ENCODE data around the gene FRG2B. TPM values are rescaled to one million over a fixed set of nuclear protein-coding genes. Genes with fewer than 3 reads are reported as not detected.
"Not testable (repeated sequence)": the region's sequence is repeated elsewhere in the genome, so short reads cannot be mapped to it uniquely, and the experiment has no call there.

FRG2B gene
- total RNA-seq, 1 experiment from 2014 or later: not detected

DNA sequence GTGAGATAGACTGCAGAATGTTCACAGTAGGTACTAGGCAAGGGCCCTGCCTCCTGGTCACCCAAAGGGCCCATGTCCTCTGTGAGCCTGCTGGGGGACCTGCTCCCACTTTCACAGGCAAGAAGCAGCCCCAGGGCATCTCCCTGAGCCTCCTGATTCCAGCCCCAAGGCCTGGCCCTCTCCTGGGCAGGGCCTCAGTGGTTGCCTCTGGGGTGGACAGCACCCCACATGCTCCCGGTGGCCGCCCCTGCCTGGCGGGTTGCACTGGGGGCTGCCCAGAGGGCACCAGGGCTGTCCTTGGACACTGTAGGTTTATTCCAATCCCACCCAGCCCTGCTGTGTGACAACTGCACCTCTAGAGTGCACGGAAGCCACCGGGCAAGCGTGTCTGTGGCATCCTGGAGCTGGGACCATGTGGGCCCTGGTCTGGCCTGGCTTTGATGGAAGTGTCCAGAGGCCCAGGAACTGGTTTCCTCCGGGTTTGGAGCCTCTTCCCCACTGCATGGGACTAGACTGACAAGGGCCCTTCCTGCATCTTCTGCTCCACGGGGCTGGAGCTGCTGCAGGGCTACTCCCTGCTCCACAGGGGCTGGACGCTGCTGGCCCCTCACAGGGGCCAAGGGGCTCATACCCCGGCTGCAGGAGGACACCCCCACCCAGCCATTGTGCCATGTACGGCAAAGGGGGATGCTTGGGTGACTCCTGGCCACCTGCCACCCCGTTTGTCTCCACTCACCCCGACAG lies 36.2 kb downstream of the FRG2B start:
- intact Hi-C loops (cut with micrococcal nuclease): no loop called here
- ChIA-PET POLR2A (no interaction called here), RAD21 (ENCODE audit: low non-redundant PET in 1 of 2, low total read pairs in 2 of 2, uncharacterized antibody in 2 of 2, unreplicated experiment in 2 of 2) (no interaction called here), CTCF (no interaction called here)
- Histone ChIP-seq H3K4me2 (ENCODE audit: low read length) (no peak overlapping the region), H3K9me2 (ENCODE audit: insufficient read depth) (no peaks in the 10 kb centered on the region), H3K4me3 (replicated peaks in 1 of 2; ENCODE audit: low read depth in 1 of 2, low read length in 2 of 2) (no peak overlapping the region), H3K79me2 (ENCODE audit: insufficient read depth, low read length) (no peaks in the 10 kb centered on the region), H2AFZ (ENCODE audit: low read depth, low read length, poor library complexity, severe bottlenecking) (no peak overlapping the region), H3K36me3 (ENCODE audit: control insufficient read depth in 1 of 2, insufficient read depth in 2 of 2, low read length in 2 of 2) (no peaks in the 10 kb centered on the region), H3K27ac (ENCODE audit: low read depth, low read length) (no peak overlapping the region), H4K20me1 (ENCODE audit: insufficient read depth) (no peaks in the 10 kb centered on the region), H3K9me3 (ENCODE audit: control insufficient read depth in 1 of 2, insufficient read depth in 1 of 2, low read depth in 1 of 2, low read length in 2 of 2) (no peaks in the 10 kb centered on the region), H3K9ac (ENCODE audit: low read length) (no peak overlapping the region), H3K27me3 (ENCODE audit: insufficient read depth, low read length) (no peaks in the 10 kb centered on the region), H3K4me1 (ENCODE audit: control insufficient read depth in 1 of 2, insufficient read depth in 2 of 2, low read length in 2 of 2) (no peaks in the 10 kb centered on the region)
- DNase-seq (ENCODE audit: low read depth, low spot score): no peak
- TF ChIP-seq TCF7L2 (IDR thresholded peaks at IDR 0.05; ENCODE audit: borderline replicate concordance, extremely low read depth, insufficient read depth, insufficient read length) (no peak), FOSL1 (IDR thresholded peaks at IDR 0.05; ENCODE audit: low read depth) (no peak), SRF (IDR thresholded peaks at IDR 0.05; ENCODE audit: low read depth) (no peak), YY1 (IDR thresholded peaks at IDR 0.05; ENCODE audit: extremely low read depth, insufficient replicate concordance, low read depth, low read length) (no peak), ELF1 (IDR thresholded peaks at IDR 0.05; ENCODE audit: borderline replicate concordance, low read depth) (no peak), EGR1 (IDR thresholded peaks at IDR 0.05; ENCODE audit: low read depth) (no peak), EZH2phosphoT487 (IDR thresholded peaks at IDR 0.05; ENCODE audit: borderline replicate concordance) (no peak), CBX3 (IDR thresholded peaks at IDR 0.05; ENCODE audit: low read depth) (no peak), RAD21 (IDR thresholded peaks at IDR 0.05; ENCODE audit: low read depth) (no peak), POLR2AphosphoS5 (IDR thresholded peaks at IDR 0.05; ENCODE audit: low read depth, low read length) (no peak), POLR2A (IDR thresholded peaks at IDR 0.05; ENCODE audit: borderline replicate concordance, extremely low read depth, insufficient read depth, insufficient read length) (no peak), SP1 (IDR thresholded peaks at IDR 0.05; ENCODE audit: low read depth) (no peak)
- TF ChIP-seq, protein P1, sequence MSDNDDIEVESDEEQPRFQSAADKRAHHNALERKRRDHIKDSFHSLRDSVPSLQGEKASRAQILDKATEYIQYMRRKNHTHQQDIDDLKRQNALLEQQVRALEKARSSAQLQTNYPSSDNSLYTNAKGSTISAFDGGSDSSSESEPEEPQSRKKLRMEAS (IDR thresholded peaks at IDR 0.05): no peak
- TF ChIP-seq, protein P2, sequence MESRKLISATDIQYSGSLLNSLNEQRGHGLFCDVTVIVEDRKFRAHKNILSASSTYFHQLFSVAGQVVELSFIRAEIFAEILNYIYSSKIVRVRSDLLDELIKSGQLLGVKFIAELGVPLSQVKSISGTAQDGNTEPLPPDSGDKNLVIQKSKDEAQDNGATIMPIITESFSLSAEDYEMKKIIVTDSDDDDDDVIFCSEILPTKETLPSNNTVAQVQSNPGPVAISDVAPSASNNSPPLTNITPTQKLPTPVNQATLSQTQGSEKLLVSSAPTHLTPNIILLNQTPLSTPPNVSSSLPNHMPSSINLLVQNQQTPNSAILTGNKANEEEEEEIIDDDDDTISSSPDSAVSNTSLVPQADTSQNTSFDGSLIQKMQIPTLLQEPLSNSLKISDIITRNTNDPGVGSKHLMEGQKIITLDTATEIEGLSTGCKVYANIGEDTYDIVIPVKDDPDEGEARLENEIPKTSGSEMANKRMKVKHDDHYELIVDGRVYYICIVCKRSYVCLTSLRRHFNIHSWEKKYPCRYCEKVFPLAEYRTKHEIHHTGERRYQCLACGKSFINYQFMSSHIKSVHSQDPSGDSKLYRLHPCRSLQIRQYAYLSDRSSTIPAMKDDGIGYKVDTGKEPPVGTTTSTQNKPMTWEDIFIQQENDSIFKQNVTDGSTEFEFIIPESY (IDR thresholded peaks at IDR 0.05; ENCODE audit: extremely low read depth, insufficient replicate concordance, low read length): no peak
- no peak for ATAC-seq
- no TSS peak for BruUV-seq (replicated peaks)

DNA sequence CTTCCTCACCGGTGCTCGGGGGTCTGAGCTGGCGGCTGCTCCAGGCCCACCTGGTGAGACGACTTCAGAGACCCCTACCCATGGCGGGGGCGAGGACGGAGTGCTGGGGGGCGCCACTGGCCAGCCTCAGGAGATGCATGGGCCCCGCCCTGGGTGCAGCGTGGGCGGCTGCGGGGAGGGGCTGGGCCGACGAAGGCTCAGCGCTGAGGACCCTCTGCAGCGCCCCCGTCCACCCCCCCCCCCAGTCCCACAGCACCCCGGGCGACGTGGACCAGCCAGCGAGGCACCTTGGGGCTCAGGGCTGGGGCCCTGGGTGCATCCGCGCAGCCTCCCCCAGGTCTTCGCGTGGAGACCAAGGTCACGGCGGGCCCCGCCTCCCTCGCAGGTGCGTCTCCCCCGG lies 49.6 kb downstream of the FRG2B start:
- H3K4me2 ChIP-seq (ENCODE audit: low read length); intact Hi-C loops (cut with micrococcal nuclease); H3K9ac ChIP-seq (ENCODE audit: low read length); H3K4me3 ChIP-seq (replicated peaks in 1 of 2; ENCODE audit: low read depth in 1 of 2, low read length in 2 of 2); H3K27ac ChIP-seq (ENCODE audit: low read depth, low read length); POLR2A ChIA-PET; H3K79me2 ChIP-seq (ENCODE audit: insufficient read depth, low read length); BruUV-seq (replicated peaks); RAD21 ChIA-PET (ENCODE audit: low non-redundant PET in 1 of 2, low total read pairs in 2 of 2, uncharacterized antibody in 2 of 2, unreplicated experiment in 2 of 2); H3K9me3 ChIP-seq (ENCODE audit: control insufficient read depth in 1 of 2, insufficient read depth in 1 of 2, low read depth in 1 of 2, low read length in 2 of 2); H2AFZ ChIP-seq (ENCODE audit: low read depth, low read length, poor library complexity, severe bottlenecking); H3K36me3 ChIP-seq (ENCODE audit: control insufficient read depth in 1 of 2, insufficient read depth in 2 of 2, low read length in 2 of 2); DNase-seq (ENCODE audit: low read depth, low spot score); H3K27me3 ChIP-seq (ENCODE audit: insufficient read depth, low read length); H4K20me1 ChIP-seq (ENCODE audit: insufficient read depth); H3K9me2 ChIP-seq (ENCODE audit: insufficient read depth); ATAC-seq; H3K4me1 ChIP-seq (ENCODE audit: control insufficient read depth in 1 of 2, insufficient read depth in 2 of 2, low read length in 2 of 2); CTCF ChIA-PET: not testable (repeated sequence)
